ENCODE measurements around the gene DAND5. TPM values are rescaled to one million over a fixed set of nuclear protein-coding genes. Genes with fewer than 3 reads are reported as not detected.

The DAND5 gene
- polyA plus RNA-seq, 3 donors, result not detected

GRCh38 chr19:13002166-13002898 is 33.0 kb downstream of the DAND5 start:
- Histone ChIP-seq H3K9ac (ENCODE audit: insufficient read depth, low read length, poor library complexity, severe bottlenecking) (no peak overlapping the region), H3K4me2 (replicated peaks; ENCODE audit: extremely low read depth, low read length, poor library complexity, severe bottlenecking) (no peak overlapping the region), H4K20me1 (ENCODE audit: insufficient read depth, low read length) (peaks cover 3% of the 10 kb centered on the region), H3K4me3 (replicated peaks in 1 of 3; ENCODE audit: low read depth in 2 of 3, low read length in 3 of 3) (no peak overlapping the region), H3K36me3 (replicated peaks in 1 of 2; ENCODE audit: control insufficient read depth in 1 of 2, insufficient read depth in 2 of 2, low read length in 2 of 2) (no peaks in the 10 kb centered on the region), H3K9me3 (replicated peaks in 1 of 2; ENCODE audit: control insufficient read depth in 1 of 2, insufficient read depth in 1 of 2, low read length in 2 of 2) (no peaks in the 10 kb centered on the region), H3K4me1 (ENCODE audit: control insufficient read depth in 1 of 2, insufficient read depth in 2 of 2, low read length in 2 of 2) (no peaks in the 10 kb centered on the region), H3K27ac (ENCODE audit: low read depth in 1 of 2, low read length in 2 of 2) (no peak overlapping the region), H3K79me2 (ENCODE audit: insufficient read depth, low read length) (no peaks in the 10 kb centered on the region), H3K27me3 (ENCODE audit: control insufficient read depth in 2 of 2, insufficient read depth in 2 of 2, low read length in 2 of 2) (peaks cover 0 to 5% of the 10 kb centered on the region in 2 donors), H2AFZ (ENCODE audit: insufficient read depth, low read depth, low read length, poor library complexity, severe bottlenecking) (no peak overlapping the region)
- Mint-ChIP-seq H3K4me1 (no peaks in the 10 kb centered on the region), H3K36me3 (peaks cover 0 to 8% of the 10 kb centered on the region in 2 donors), H3K9me3 (peaks cover 0 to 2% (median 0%) of the 10 kb centered on the region in 7 donors), H3K4me3 (no peak overlapping the region), H3K27ac (no peak overlapping the region), H3K27me3 (ENCODE audit: low read depth in 3 of 3) (peaks cover 7 to 11% (median 10%) of the 10 kb centered on the region in 3 donors)
- WGBS (ENCODE audit: insufficient coverage), result 92% methylated on average over 22 of the region's 29 CpGs
- TF ChIP-seq CTCF (IDR thresholded peaks at IDR 0.05), result no peak
- no peak for DNase-seq
- intact Hi-C loops (cut with micrococcal nuclease), result no loop called here

GRCh38 chr19:13003081-13003480 is 33.7 kb downstream of the DAND5 start:
- H3K4me1 ChIP-seq (ENCODE audit: control insufficient read depth in 1 of 2, insufficient read depth in 2 of 2, low read length in 2 of 2), result no peaks in the 10 kb centered on the region
- H2AFZ ChIP-seq (ENCODE audit: insufficient read depth, low read depth, low read length, poor library complexity, severe bottlenecking), result no peak overlapping the region
- H3K4me2 ChIP-seq (replicated peaks; ENCODE audit: extremely low read depth, low read length, poor library complexity, severe bottlenecking), result no peak overlapping the region
- WGBS (ENCODE audit: insufficient coverage), result 96% methylated on average over 12 of the region's 15 CpGs
- H3K27me3 ChIP-seq (ENCODE audit: control insufficient read depth in 2 of 2, insufficient read depth in 2 of 2, low read length in 2 of 2), result no peaks in the 10 kb centered on the region
- H3K9ac ChIP-seq (ENCODE audit: insufficient read depth, low read length, poor library complexity, severe bottlenecking), result no peak overlapping the region
- H3K4me1 Mint-ChIP-seq, result no peaks in the 10 kb centered on the region
- peaks cover 5 to 6% (median 5%) of the 10 kb centered on the region in 3 donors for H3K27me3 Mint-ChIP-seq (ENCODE audit: low read depth in 3 of 3)
- H3K27ac ChIP-seq (ENCODE audit: low read depth in 1 of 2, low read length in 2 of 2), result no peak overlapping the region
- no peak for TF ChIP-seq CTCF (IDR thresholded peaks at IDR 0.05)
- H3K36me3 Mint-ChIP-seq, result peaks cover 0 to 8% of the 10 kb centered on the region in 2 donors
- no peaks in the 10 kb centered on the region for H3K9me3 ChIP-seq (replicated peaks in 1 of 2; ENCODE audit: control insufficient read depth in 1 of 2, insufficient read depth in 1 of 2, low read length in 2 of 2)
- no peak overlapping the region for H3K4me3 ChIP-seq (replicated peaks in 1 of 3; ENCODE audit: low read depth in 2 of 3, low read length in 3 of 3)
- no peak overlapping the region for H3K4me3 Mint-ChIP-seq
- H3K27ac Mint-ChIP-seq, result no peak overlapping the region
- peaks cover 5% of the 10 kb centered on the region for H4K20me1 ChIP-seq (ENCODE audit: insufficient read depth, low read length)
- no peak for DNase-seq
- no peaks in the 10 kb centered on the region for H3K36me3 ChIP-seq (replicated peaks in 1 of 2; ENCODE audit: control insufficient read depth in 1 of 2, insufficient read depth in 2 of 2, low read length in 2 of 2)
- H3K79me2 ChIP-seq (ENCODE audit: insufficient read depth, low read length), result no peaks in the 10 kb centered on the region
- peaks cover 0 to 2% (median 0%) of the 10 kb centered on the region in 7 donors for H3K9me3 Mint-ChIP-seq
- intact Hi-C loops (cut with micrococcal nuclease), result no loop called here

All from CD14-positive monocyte (primary cell).